HG02943 (cell line): Measurements from ENCODE around the gene EFNA5.
A peak's percentile ranks its signal among the peaks of the same experiment; 100 is the strongest.

Source experiments
- ATAC-seq: cut with Tn5 transposase; IDR thresholded peaks from one replicate; pipeline ENCODE4 v1.9.1; 2021; ENCODE audit warnings: mild to moderate bottlenecking, low read depth, moderate library complexity; ENCODE audit not compliant: unreplicated experiment

The EFNA5 gene

GRCh38 chr5:107576736-107577393, 93.9 kb downstream of the EFNA5 start:
- ATAC-seq, result no peak

DNA sequence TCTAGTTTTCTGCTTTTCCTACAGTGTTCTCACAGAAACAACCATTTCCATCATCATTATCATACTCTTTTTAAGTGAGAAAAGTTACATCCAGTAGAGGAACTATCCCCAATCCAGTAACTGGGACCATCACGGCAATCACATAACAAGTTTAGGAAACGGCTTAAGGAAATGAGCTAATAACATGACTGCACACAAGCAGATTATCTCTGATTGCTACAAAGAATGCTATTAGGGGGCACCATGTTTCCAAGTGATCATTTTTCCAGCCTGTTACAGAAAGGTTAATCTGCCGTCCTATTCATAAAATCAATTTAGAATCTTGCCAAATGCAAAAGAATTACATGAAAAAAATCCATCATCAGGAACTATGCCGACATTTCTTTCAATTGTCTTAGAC, 94.6 kb downstream of the EFNA5 start:
- ATAC-seq, result no peak

DNA sequence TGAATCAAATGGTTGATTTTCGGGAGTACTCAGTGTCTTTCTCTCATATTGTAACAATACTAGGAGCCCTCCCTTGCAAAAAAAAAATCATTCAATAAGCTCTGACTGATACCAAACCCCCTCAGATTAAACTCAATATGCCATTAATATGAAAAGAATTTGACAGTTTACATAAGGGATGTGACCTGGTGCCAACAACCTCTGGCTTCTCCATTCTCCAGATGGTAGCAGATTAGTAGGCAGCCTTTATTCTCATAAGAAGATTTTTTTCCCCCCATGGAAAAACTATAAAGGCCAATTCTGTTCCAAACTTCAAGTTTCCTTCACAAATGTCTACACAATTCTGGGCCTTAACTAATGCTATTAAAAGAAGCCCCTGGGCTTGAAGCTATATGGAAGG, 96.5 kb downstream of the EFNA5 start:
- no peak for ATAC-seq

- no peak for ATAC-seq
Observed at GRCh38 chr5:107572715-107573368, 97.9 kb downstream of the EFNA5 start.

GRCh38 chr5:107571621-107572536, 98.9 kb downstream of the EFNA5 start:
- ATAC-seq, result peak; percentile 65

- ATAC-seq, result peak; percentile 83
Observed at GRCh38 chr5:107570805-107571531, 99.8 kb downstream of the EFNA5 start.

GRCh38 chr5:107570181-107570580, 100.6 kb downstream of the EFNA5 start:
- no peak for ATAC-seq

DNA sequence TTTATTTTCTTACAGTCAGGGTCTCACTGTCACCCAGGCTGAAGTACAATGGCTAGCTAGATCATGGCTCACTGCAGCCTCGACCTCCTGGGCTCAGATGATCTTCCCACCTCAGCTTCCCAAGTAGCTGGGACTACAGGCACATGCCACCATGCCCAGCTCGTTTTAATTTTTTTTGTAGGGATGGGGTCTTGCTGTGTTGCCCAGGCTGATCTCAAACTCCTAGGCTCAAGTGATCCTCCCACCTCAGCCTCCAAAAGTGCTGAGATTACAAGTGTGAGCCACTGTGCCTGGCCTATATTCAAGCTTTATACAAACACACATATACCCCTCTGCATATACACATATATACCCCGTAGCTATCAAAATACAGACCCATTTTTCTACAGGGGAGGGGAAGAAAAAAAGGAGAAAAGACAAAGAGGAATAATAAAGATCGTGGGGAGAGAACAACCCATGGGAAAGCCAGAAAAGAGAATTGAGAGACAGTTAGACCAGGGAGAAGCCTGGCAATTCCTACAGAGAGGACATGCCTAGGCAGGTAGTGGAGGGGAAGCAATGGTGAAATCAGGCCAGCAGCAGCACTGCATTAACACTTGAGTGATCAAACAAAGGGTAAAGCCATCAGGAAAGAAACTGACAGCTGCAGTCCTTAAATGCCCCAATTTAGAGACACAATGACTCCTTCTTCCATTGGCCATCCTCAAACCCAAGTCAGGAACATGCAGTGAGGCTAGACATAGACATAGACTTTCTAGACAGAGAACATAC, 102.7 kb downstream of the EFNA5 start:
- ATAC-seq, result no peak

DNA sequence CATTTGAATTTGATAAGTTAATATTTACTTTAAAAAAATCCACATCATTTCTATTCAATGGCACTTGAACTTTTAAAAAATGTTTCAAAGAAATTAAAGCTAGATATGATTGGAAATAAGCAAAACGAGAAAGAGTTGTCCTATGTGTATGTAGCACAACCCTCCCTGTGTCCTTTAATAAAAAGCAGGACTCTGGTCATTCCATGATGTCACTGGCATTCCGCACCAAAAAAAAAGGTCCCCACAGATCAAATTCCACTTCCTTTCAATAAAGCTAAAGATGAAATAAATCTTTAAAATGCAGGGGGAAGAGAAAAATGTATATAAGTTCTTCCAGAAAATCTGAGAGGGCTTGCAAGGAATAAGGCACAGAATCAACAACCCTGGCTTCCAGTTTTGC, 103.8 kb downstream of the EFNA5 start:
- ATAC-seq, result no peak

- ATAC-seq, result no peak
Observed at GRCh38 chr5:107565791-107566767, 104.7 kb downstream of the EFNA5 start.

- no peak for ATAC-seq
Observed at GRCh38 chr5:107564931-107565372, 105.8 kb downstream of the EFNA5 start.

GRCh38 chr5:107563959-107564544, 106.7 kb downstream of the EFNA5 start:
- no peak for ATAC-seq

DNA sequence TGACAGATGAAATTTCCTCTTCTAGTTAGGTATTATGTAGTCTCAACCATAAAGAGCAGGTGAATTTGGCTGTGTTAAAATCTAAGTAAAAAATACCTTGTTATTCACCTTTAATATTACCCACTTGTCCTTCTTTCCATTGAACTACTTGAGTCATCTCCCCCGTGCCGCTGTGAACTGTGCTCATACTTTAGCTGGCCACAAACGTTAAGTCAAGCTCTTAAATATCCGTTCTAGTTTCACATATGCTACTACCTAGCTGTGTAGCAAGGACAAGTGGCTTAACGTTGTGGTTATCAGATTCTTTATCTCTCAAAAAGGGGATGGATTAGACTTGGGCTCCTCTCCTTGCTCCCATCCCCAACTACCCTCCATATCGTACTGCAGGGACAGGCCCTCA, 110.4 kb downstream of the EFNA5 start:
- ATAC-seq, result no peak

DNA sequence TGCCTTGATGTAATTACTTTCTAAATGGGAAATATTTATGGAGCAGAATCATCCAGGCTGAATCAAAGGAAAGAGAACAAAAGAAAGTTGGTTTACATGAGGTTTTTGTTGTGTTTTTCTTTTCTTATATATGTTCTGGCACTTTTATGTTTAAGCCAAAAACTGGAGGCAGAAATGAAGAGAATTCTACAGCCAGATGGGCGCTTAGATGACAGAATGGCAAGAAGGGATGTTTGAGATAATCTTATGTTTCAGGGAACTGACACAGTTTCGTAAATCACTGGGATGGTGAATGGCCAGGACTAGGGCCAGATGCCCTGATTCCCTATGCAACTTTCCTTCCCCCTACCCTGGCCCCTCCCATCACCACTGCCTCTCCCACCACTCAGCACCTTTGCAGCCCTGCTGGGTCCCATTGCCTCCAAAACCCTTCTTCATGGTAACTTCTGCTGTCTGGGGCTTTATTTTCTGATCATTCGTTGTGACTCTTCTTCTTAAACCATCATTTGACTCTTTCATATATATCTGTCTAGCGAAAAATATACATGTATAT, 111.8 kb downstream of the EFNA5 start:
- no peak for ATAC-seq

- ATAC-seq, result no peak
Observed at GRCh38 chr5:107557051-107557658, 113.6 kb downstream of the EFNA5 start.

GRCh38 chr5:107556575-107556974, 114.2 kb downstream of the EFNA5 start:
- ATAC-seq, result no peak

- ATAC-seq, result no peak
Observed at GRCh38 chr5:107555425-107556090, 115.2 kb downstream of the EFNA5 start.
